HG02981 (cell line): ENCODE data around the gene MAPK8IP3.

Experiments
- ATAC-seq: cut with Tn5 transposase; IDR thresholded peaks from one replicate; pipeline ENCODE4 v1.9.1; 2021; ENCODE audit warnings: mild to moderate bottlenecking, moderate library complexity; ENCODE audit not compliant: unreplicated experiment

MAPK8IP3 gene

GRCh38 chr16:1772908-1773702 lies 67.1 kb downstream of the MAPK8IP3 start, which contains the start of gene MRPS34:
Gene MRPS34 (minus strand): TSS chr16:1773134. CDS start chr16:1773119, 15 bp downstream.
- ATAC-seq = peak; percentile 36

- ATAC-seq = no peak
Observed at GRCh38 chr16:1773703-1774447, 67.9 kb downstream of the MAPK8IP3 start.

GRCh38 chr16:1774448-1774780 lies 68.4 kb downstream of the MAPK8IP3 start:
- no peak for ATAC-seq

GRCh38 chr16:1775006-1775845 lies 69.2 kb downstream of the MAPK8IP3 start:
- no peak for ATAC-seq

- ATAC-seq = no peak
Observed at GRCh38 chr16:1775846-1776671, 70.1 kb downstream of the MAPK8IP3 start.

- ATAC-seq = no peak
Observed at GRCh38 chr16:1776672-1776955, 70.6 kb downstream of the MAPK8IP3 start.

- ATAC-seq = no peak
Observed at GRCh38 chr16:1776991-1777374, 71.0 kb downstream of the MAPK8IP3 start.

- ATAC-seq = no peak
Observed at GRCh38 chr16:1777375-1778199, 71.6 kb downstream of the MAPK8IP3 start.

- no peak for ATAC-seq
Observed at GRCh38 chr16:1778200-1779179, 72.5 kb downstream of the MAPK8IP3 start.

- ATAC-seq = no peak
Observed at GRCh38 chr16:1779234-1779701, 73.3 kb downstream of the MAPK8IP3 start.

- ATAC-seq = no peak
Observed at GRCh38 chr16:1779741-1780676, 74.0 kb downstream of the MAPK8IP3 start.

GRCh38 chr16:1780677-1781072 lies 74.7 kb downstream of the MAPK8IP3 start:
- no peak for ATAC-seq

GRCh38 chr16:1781254-1781653 lies 75.3 kb downstream of the MAPK8IP3 start:
- ATAC-seq = no peak

GRCh38 chr16:1781758-1782407 lies 75.9 kb downstream of the MAPK8IP3 start:
- peak; percentile 5 for ATAC-seq

GRCh38 chr16:1782408-1783264 lies 76.6 kb downstream of the MAPK8IP3 start, which contains the start of the genes NUBP2 and SPSB3:
Gene NUBP2 (plus strand): TSS chr16:1782960. CDS start chr16:1783021, 61 bp downstream.
Gene SPSB3 (minus strand): TSS chr16:1782571. CDS start chr16:1781483, 1,088 bp downstream.
- ATAC-seq = peak; percentile 83
